GM12878 (cell line): ENCODE results near the gene MPPED1.

Experiments
- CTCF ChIP-seq, 3 experiments: IDR thresholded peaks in 2 of 3; conservative IDR thresholded peaks in 1 of 3; 2 replicates each; pipeline ENCODE4 v1.5.1; 2011; ENCODE audit warnings: low read depth in 3 of 3, low read length in 3 of 3, mild to moderate bottlenecking in 3 of 3, control low read depth in 2 of 3, moderate library complexity in 2 of 3, inconsistent platforms in 1 of 3, mixed read lengths in 1 of 3; ENCODE audit not compliant: control insufficient read depth in 2 of 3, insufficient read depth in 1 of 3; ENCODE audit errors: extremely low read depth in 1 of 3
- POLR2A ChIP-seq: IDR thresholded peaks from 2 replicates; pipeline ENCODE4 v1.6.1; 2011; ENCODE audit warnings: low read depth, mild to moderate bottlenecking, low read length
- RFX5 ChIP-seq: IDR thresholded peaks from 2 replicates; pipeline ENCODE4 v1.6.1; 2011; ENCODE audit warnings: low read depth, low read length, improper control_type of control experiment
- SREBF2 ChIP-seq: IDR thresholded peaks from 2 replicates; pipeline ENCODE4 v1.6.1; 2012; ENCODE audit warnings: mild to moderate bottlenecking, low read length

GRCh38 chr22:43407591-43407990 is 4.2 kb upstream of the MPPED1 start:
- TF ChIP-seq RFX5 (no peak), POLR2A (no peak), CTCF (IDR thresholded peaks at IDR 0.05 in 2 of 3, conservative IDR thresholded peaks at IDR 0.05 in 1 of 3; ENCODE audit: control insufficient read depth in 2 of 3, extremely low read depth in 1 of 3, insufficient read depth in 1 of 3, low read depth in 3 of 3, low read length in 3 of 3) (no peak), SREBF2 (no peak)
